ENCODE results near the gene ANKRD52. TPM values are rescaled to one million over a fixed set of nuclear protein-coding genes. Genes with fewer than 3 reads are reported as not detected.

The ANKRD52 gene
- total RNA-seq, 1 donor from 2014 or later, result 68.0 TPM

DNA sequence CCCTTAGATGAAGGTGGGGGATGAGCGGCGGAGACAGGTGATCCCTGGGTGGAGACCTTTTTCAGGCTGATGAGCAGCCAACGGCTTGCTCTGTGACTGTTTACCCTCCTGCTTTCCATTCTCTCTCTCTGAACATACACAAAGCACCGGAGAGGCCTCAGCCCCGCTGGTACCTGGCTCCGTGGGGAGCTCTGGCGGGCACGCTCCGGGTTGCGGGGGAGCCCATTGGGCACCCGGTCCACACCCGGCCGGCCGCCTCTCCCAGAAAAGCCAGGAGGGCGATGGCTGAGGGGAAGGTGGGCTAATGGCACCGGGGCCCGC lies 69.4 kb downstream of the ANKRD52 start:
- TF ChIP-seq, protein P1, sequence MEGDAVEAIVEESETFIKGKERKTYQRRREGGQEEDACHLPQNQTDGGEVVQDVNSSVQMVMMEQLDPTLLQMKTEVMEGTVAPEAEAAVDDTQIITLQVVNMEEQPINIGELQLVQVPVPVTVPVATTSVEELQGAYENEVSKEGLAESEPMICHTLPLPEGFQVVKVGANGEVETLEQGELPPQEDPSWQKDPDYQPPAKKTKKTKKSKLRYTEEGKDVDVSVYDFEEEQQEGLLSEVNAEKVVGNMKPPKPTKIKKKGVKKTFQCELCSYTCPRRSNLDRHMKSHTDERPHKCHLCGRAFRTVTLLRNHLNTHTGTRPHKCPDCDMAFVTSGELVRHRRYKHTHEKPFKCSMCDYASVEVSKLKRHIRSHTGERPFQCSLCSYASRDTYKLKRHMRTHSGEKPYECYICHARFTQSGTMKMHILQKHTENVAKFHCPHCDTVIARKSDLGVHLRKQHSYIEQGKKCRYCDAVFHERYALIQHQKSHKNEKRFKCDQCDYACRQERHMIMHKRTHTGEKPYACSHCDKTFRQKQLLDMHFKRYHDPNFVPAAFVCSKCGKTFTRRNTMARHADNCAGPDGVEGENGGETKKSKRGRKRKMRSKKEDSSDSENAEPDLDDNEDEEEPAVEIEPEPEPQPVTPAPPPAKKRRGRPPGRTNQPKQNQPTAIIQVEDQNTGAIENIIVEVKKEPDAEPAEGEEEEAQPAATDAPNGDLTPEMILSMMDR (conservative IDR thresholded peaks at IDR 0.05), result no peak
- DNase-seq (ENCODE audit: low read depth, low spot score), result no peak
- H3K27ac Mint-ChIP-seq (ENCODE audit: unreplicated experiment), result peak overlapping the region; percentile 59
- H3K9me3 Mint-ChIP-seq, result no peaks in the 10 kb centered on the region
- peak overlapping the region; percentile 96 for H3K4me3 Mint-ChIP-seq
- H3K27me3 Mint-ChIP-seq (ENCODE audit: low read depth), result peaks cover 12% of the 10 kb centered on the region
- peaks cover 45% of the 10 kb centered on the region for H3K4me1 Mint-ChIP-seq
- H3K36me3 Mint-ChIP-seq (ENCODE audit: low read depth), result peaks cover 17% of the 10 kb centered on the region

DNA sequence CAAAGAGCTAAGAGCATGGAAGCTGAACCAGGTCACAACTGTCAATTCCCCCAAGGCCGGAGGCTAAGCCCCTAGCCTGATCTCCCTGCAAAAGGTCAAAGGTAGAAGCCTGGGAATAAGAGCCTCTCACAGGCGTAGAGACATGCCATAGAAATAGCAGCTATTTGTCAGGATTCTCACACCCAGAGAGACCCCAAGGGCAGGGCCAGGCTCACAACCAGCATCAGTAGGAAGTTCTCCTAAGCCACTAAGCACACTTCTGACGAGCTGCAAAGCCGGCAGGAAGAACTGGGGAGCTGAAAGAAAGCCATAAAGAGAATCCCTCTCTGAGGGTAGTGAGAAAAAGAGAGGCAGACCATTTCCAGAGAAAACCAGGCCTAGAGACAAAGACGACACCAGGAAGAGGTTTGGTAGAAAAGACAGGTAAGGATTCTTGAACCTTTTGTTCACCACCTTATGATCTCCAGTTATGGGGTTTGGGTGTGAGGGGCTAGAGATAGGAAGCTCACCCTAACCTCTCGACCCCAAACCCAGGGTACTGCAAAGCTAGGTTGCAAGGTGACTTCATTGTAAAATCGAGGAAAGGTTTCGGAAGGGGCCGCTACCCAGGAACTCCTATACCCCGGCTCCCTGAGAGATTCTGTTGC lies 69.9 kb downstream of the ANKRD52 start:
- H3K4me3 Mint-ChIP-seq, result peak overlapping the region; percentile 96
- peaks cover 14% of the 10 kb centered on the region for H3K36me3 Mint-ChIP-seq (ENCODE audit: low read depth)
- no peaks in the 10 kb centered on the region for H3K9me3 Mint-ChIP-seq
- peaks cover 43% of the 10 kb centered on the region for H3K4me1 Mint-ChIP-seq
- DNase-seq (ENCODE audit: low read depth, low spot score), result no peak
- H3K27me3 Mint-ChIP-seq (ENCODE audit: low read depth), result peaks cover 12% of the 10 kb centered on the region
- H3K27ac Mint-ChIP-seq (ENCODE audit: unreplicated experiment), result peak overlapping the region; percentile 59
- TF ChIP-seq, protein P1 (conservative IDR thresholded peaks at IDR 0.05), result no peak

Other genes with a start within 250 kb of the ANKRD52 start
- gene IKZF4, start 237.3 kb downstream of the ANKRD52 start, total RNA-seq, result 42.3 and 45.5 TPM in 2 replicates
- 32.3 and 43.1 TPM in 2 replicates for gene RPS26, start 216.5 kb downstream of the ANKRD52 start, total RNA-seq
- 144 and 152 TPM in 2 replicates for gene ERBB3, start 178.2 kb downstream of the ANKRD52 start, total RNA-seq
- 201 and 213 TPM in 2 replicates for gene PA2G4, start 153.8 kb downstream of the ANKRD52 start, total RNA-seq
- 4,478 and 4,582 TPM in 2 replicates for gene RPL41, start 141.8 kb downstream of the ANKRD52 start, total RNA-seq
- 19.1 and 19.3 TPM in 2 replicates for gene ZC3H10, start 140.1 kb downstream of the ANKRD52 start, total RNA-seq
- 118 and 121 TPM in 2 replicates for gene ESYT1, start 130.1 kb downstream of the ANKRD52 start, total RNA-seq
- 178 and 189 TPM in 2 replicates for gene MYL6B, start 105.8 kb downstream of the ANKRD52 start, total RNA-seq
- 924 TPM in 2 replicates for gene MYL6, start 100.0 kb downstream of the ANKRD52 start, total RNA-seq
- 164 and 172 TPM in 2 replicates for gene SMARCC2, start 68.9 kb downstream of the ANKRD52 start, total RNA-seq
- 48.3 and 48.6 TPM in 2 replicates for gene RNF41, start 36.5 kb downstream of the ANKRD52 start, total RNA-seq
- gene NABP2, start 34.0 kb downstream of the ANKRD52 start, total RNA-seq, result 71.8 and 75.7 TPM in 2 replicates
- 0.65 and 1.0 TPM in 2 replicates for gene SLC39A5, start 28.3 kb downstream of the ANKRD52 start, total RNA-seq
- 23.2 and 23.3 TPM in 2 replicates for gene COQ10A, start 8.6 kb upstream of the ANKRD52 start, total RNA-seq
- gene CS, start 41.9 kb upstream of the ANKRD52 start, total RNA-seq, result 295 and 302 TPM in 2 replicates
- gene CNPY2, start 57.6 kb upstream of the ANKRD52 start, total RNA-seq, result 242 and 244 TPM in 2 replicates
- gene PAN2, start 75.6 kb upstream of the ANKRD52 start, total RNA-seq, result 64.4 and 69.6 TPM in 2 replicates
- 0.23 TPM in 1 of 2 replicates, not detected in the other for gene IL23A, start 80.5 kb upstream of the ANKRD52 start, total RNA-seq
- gene STAT2, start 101.7 kb upstream of the ANKRD52 start, total RNA-seq, result 67.4 and 70.0 TPM in 2 replicates
- gene APOF, start 104.5 kb upstream of the ANKRD52 start, total RNA-seq, result not detected in 2 replicates
- 108 and 110 TPM in 2 replicates for gene TIMELESS, start 191.0 kb upstream of the ANKRD52 start, total RNA-seq
- gene MIP, start 196.3 kb upstream of the ANKRD52 start, total RNA-seq, result not detected in 2 replicates
- gene SPRYD4, start 210.2 kb upstream of the ANKRD52 start, total RNA-seq, result 4.9 and 5.1 TPM in 2 replicates
- 0.30 and 0.35 TPM in 2 replicates for gene GLS2, start 229.8 kb upstream of the ANKRD52 start, total RNA-seq